Posterior cingulate gyrus (tissue), 11 donors: ENCODE results near the gene POLK.
"Not testable (repeated sequence)": the region's sequence is repeated elsewhere in the genome, so short reads cannot be mapped to it uniquely, and the experiment has no call there.

Source experiments
- DNase-seq, 10 donors: peaks; one replicate each; pipeline versions ENCODE4 v3.0.0 to v3.0.0-alpha.2; 2020 to 2021; ENCODE audit warnings: mixed read lengths in 3 of 10
- intact Hi-C: fragments of 100-400 bp; cut with DNase I; formaldehyde crosslinking; loops from one replicate; pipeline ENCODE4 v1.15.1; 2023

POLK gene

GRCh38 chr5:75509956-75510355 is 1.7 kb upstream of the POLK start:
- no peak for DNase-seq
- intact Hi-C loops = loop anchor here (5.0 kb wide), 2 partner anchors 157 to 273 kb away; partner anchors contain the start of gene ANKRD31

DNA sequence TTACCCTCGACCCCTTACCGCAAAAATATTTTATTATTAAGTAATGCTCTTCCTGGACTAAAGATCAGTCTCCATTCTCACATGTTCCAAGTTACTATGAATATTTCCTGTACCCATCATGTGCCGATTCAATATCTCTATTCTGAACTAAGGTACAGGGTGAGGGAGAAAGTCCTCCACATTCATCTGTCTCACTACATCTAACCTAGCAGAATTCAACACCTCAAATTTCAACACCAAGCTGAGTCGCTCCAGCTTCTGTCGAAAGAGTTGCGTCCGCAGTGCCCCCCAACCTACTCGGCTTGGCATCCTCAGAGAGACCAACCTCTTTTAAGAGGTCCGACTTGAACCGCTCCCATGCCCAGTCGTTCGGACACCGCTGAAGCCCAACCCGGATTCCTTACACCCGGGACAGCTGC is 1.3 kb upstream of the POLK start:
- intact Hi-C loops = loop anchor here (5.0 kb wide), 2 partner anchors 157 to 273 kb away; partner anchors contain the start of gene ANKRD31

GRCh38 chr5:75510836-75511434 is 756 bp upstream of the POLK start:
- intact Hi-C loops = loop anchor here (1.0 to 5.0 kb wide), 3 partner anchors 156 to 274 kb away; partner anchors contain the start of gene ANKRD31
- peak in 9 of 10 donors; percentile 15 to 93 (median 45) for DNase-seq

More for the DNA sequence above, 1.3 kb upstream of the POLK start:
- peak in 1 of 10 donors; percentile 82 for DNase-seq

DNA sequence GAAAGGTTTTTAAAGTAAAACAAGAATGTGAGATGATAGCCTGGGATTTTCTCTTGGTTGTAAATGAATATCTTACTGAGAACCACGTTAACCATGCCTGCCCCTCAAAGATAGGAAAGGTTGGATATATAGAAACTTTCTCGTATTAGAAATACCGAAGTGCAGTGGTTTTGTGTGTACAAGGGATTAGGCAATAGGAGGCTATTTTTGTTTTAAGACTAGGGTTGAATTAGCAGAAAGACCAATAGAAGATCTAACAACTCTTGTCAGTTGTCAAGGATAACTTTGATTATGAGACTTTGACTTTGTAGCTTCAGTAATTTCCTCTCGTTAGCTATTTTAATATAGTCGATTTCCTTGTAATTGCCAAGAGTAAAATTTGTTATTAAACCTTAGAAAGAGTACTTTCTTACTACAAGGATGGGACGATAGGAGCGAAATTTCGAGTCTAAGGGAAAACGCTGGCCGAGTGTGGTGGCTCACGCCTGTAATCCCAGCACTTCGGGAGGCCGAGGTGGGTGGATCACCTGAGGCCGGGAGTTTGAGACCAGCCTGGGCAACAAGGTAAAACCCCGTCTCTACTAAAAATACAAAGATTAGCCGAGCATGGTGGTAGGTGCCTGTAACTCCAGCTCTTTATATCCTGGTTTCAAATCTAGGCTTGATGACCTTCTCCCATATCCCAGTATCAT is 838 bp downstream of the POLK start:
- DNase-seq = no peak
- intact Hi-C loops = loop anchor here (5.0 kb wide), 2 partner anchors 155 to 275 kb away; partner anchors contain the start of gene ANKRD31

DNA sequence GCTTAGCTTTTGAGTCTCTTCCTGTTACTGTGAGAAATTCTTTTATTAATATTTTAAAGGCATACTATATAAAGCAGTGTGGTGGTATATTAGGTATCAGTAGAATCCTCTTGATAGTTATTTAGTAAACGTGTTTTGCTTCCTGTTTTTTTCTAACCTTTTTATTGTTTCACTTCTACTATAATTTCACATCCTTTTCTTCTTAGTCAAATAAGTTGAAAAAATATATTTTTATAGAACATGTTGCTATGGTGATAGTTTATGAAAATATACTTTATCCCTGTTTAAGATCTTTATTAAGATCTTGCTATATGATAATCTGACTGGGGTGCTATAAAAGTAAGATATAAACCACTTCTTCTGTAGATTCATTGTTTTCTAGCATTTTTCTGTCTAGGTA is 2.1 kb downstream of the POLK start:
- intact Hi-C loops = loop anchor here (5.0 kb wide), 2 partner anchors 153 to 277 kb away; partner anchors contain the start of gene ANKRD31
- no peak for DNase-seq

DNA sequence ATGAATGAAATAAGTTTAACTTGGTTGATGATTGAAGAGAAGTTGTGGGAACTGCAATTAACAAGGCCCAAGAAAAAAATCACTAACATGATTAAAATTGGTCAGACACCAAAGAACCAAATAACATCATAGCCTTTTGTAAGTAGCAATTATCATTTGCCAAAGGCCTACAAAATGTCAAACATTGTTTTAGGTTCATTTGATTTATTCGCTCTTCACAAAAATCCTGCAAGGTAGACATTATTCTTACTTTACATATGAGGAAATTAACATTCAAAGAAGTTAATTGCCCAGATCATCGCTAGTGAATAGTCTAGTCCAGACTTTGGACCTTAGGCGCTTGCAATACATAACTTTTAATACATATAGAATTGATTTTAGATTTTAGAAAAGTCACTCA is 2.6 kb downstream of the POLK start:
- intact Hi-C loops = loop anchor here (5.0 kb wide), 2 partner anchors 153 to 277 kb away; partner anchors contain the start of gene ANKRD31
- DNase-seq = no peak

GRCh38 chr5:75519761-75520160 is 8.1 kb downstream of the POLK start:
- DNase-seq = no peak
- intact Hi-C loops = no loop called here

DNA sequence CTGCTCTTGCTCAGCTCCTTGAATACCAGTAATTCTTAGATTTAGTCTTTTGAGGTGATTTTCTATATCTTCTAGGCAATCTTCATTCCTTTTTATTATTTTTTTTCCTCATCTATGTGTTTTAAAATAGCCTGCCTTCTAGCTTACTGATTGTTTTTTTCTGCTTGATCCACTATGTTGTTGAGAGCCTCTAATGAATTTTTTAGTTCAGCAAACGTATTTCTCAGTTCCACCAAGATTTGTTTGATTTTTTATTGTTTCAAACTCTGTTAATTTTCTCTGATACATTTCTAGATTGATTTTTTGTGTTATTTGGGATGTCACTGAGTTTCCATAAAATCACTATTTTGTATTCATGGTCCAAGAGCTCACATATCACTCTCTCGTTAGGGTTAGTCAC is 9.5 kb downstream of the POLK start:
- intact Hi-C loops = no loop called here
- DNase-seq = no peak

DNA sequence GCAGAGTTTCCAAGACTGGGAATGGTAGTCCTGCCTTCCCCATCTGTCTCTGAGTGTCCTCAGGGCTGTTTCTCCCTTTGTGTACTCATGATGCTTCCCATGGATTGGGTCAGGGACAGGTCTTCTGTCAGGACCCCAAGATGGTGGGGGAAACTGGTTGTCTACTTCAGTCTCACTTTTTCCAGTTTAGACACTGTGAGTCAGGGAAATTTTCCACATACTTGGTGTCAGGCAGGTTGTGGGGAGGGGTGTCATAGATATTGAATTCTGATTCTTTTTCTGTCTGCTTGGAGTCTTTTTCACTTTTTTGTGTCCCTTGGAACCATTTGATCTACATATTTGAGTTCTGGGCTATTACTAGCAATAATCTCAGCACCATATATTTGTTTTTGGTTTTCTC is 10.3 kb downstream of the POLK start:
- DNase-seq = no peak
- intact Hi-C loops = no loop called here

DNA sequence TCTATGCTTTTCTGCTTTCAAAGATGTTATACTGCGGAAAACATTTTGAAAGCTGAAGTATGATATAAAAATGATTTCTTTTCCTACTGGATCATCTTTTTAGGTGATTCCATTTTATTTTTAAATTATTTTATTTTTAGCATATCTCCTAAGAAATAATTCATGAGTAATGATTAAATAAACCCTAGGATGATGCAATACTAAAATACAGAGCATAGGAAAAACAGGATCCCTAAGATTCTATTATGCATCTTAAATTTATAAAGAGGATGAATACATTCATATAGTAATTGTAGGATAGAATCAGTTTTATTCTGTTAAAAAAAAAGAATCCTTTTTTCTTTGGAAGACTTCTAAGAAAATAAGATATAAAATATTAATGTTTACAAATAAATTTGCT is 10.9 kb downstream of the POLK start:
- DNase-seq = no peak
- intact Hi-C loops = no loop called here

DNA sequence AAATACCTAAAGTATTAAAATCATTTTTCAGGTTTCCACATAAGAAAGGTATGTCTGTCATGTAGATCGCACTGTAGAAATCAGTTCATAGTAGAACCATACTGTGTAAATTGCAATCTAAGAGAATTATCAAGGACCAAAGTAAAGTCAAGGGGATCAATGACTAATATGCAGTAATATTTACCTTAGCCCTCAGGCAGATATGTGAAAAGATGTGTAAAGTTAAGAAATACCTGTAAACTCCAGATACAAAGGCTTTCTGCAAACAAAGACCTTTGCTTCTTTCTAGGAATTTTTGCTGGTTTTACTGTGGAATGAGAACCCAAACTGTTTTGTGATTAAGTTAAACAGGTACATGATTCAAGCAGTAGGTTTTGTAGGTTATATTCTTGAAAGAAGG is 11.6 kb downstream of the POLK start:
- intact Hi-C loops = no loop called here

DNA sequence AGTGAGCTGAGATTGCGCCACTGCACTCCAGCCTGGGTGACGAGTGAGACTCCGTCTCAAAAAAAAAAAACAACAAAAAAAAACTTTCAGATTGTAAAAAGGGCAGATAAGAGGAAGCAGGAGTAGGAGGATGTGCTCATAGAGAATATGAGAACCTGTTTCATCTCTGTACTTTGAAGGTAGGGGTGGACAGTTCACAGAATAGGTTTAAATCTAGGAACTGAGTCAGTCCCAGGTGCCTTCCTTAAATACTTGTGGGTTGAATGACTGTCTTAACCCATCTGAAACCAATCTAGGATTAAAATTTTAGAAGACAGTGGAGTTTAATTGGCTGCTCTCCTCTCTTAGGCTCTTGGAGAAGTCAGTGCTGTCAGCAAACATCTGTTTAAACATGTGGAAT is 12.4 kb downstream of the POLK start:
- intact Hi-C loops = no loop called here

More for the DNA sequence above, 11.6 kb downstream of the POLK start:
- no peak for DNase-seq

GRCh38 chr5:75524591-75524990 is 12.9 kb downstream of the POLK start:
- no peak for DNase-seq
- intact Hi-C loops = no loop called here

More for the DNA sequence above, 12.4 kb downstream of the POLK start:
- DNase-seq = no peak

DNA sequence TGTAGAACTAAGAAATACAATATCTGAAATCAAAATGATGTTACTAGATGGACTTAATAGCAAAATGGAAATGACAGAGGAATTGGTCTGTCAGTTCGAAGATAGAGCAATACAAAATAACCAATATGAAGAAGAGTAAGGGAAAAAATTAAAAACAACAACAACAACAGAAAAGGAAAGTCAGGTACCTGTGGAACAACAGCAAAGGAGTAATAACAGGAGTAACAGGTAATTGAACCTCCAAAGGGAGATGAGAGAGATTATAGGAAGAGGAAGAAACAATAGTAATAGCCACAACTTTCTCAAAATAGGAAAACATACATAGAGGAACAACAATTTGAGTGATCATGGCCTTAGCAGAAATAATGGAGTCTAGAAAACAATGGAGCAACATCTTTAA is 13.7 kb downstream of the POLK start:
- no peak for DNase-seq
- intact Hi-C loops = no loop called here

DNA sequence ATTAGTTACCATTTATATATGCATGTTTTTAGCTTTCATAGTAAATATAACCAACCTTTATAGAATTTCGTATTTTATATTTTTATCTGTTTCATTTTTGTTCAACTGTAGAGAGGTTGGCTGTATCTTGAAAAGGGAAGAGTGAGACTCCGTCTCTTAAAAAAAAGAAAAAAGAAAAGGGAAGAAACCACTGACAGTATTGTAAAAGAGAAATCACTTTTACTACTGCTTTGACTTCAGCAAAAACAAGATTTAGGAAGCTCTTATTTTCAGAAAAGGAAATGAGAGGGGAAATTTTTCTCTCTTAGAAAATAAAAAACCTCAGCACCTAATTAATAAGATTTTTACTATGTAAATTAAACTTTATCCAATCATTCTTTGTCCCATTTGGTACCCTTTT is 14.4 kb downstream of the POLK start:
- DNase-seq = no peak
- intact Hi-C loops = no loop called here

DNA sequence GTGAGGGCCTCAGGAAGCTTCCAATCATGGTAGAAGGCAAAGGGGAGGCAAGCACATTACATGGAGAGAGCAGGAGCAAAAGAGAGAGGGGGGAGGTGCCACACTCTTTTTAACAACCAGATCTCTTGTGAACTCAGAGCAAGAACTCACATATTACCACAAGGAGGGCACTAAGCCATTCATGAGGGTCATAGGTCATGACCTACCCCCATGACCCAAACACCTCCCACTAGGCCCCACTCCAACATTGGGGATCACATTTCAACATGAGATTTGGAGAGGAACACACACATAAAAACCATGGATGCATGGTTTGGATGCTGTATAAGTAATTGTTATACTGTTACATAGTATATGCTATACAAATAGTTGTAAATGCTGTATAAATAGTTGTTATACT is 17.5 kb downstream of the POLK start:
- intact Hi-C loops = no loop called here
- no peak for DNase-seq

- DNase-seq = no peak
- intact Hi-C loops = no loop called here
These were observed 20.5 kb downstream of the POLK start for GRCh38 chr5:75532190-75532589.

- intact Hi-C loops, DNase-seq: not testable (repeated sequence)
These were observed 22.0 kb downstream of the POLK start for GRCh38 chr5:75533716-75534115.

DNA sequence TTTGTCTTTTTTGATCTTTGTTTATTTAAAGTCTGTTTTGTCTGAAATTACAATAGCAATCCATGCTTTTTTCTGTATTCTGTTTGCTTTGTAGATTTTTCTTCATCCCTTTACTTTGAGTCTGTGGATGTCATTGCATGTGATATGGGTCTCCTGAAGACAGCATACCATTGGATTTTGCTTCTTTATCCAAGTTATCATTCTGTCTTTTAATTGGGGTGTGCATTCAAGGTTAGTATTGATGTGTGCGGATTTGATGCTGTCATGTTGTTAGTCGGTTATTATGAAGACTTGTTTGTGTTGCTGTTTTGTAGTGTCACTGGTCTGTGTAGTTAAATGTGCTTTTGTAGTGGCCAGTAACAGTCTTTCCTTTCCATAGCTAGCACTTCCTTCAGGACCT is 23.0 kb downstream of the POLK start:
- intact Hi-C loops = no loop called here
- DNase-seq = no peak

GRCh38 chr5:75536147-75536546 is 24.5 kb downstream of the POLK start:
- intact Hi-C loops = no loop called here
- DNase-seq = no peak

- DNase-seq = peak in 1 of 10 donors; percentile 72
- intact Hi-C loops = no loop called here
These were observed 25.1 kb downstream of the POLK start for GRCh38 chr5:75536694-75537360.
